GM21717 (cell line): ENCODE measurements around the gene NIP7.

Experiments used
- ATAC-seq: cut with Tn5 transposase; IDR thresholded peaks from one replicate; pipeline ENCODE4 v1.9.1; 2021; ENCODE audit warnings: mild to moderate bottlenecking, moderate library complexity; ENCODE audit not compliant: unreplicated experiment

Gene NIP7

GRCh38 chr16:69381231-69381630, 41.7 kb downstream of the NIP7 start:
- ATAC-seq = no peak

DNA sequence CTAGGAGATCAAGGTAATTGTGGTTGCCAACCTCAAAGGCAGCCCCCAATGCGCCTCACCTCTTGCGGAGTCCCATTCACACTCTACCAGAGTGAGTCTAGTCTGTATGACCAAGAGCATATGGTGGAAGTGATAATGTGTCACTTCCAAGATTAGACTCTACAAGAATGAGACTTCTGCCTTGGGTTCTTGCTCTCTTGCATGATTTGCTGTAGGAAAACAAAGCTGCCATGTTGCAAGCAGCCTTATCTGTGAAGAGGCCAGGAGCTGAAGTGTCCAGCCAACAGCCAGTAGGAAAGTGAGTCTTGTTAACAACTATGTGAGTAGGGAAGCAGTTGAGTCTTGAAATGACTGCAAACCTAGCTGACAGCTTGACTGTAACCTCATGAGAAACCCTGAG, 42.8 kb downstream of the NIP7 start:
- ATAC-seq = no peak

- no peak for ATAC-seq
Measured at GRCh38 chr16:69384974-69385373, 45.4 kb downstream of the NIP7 start.

DNA sequence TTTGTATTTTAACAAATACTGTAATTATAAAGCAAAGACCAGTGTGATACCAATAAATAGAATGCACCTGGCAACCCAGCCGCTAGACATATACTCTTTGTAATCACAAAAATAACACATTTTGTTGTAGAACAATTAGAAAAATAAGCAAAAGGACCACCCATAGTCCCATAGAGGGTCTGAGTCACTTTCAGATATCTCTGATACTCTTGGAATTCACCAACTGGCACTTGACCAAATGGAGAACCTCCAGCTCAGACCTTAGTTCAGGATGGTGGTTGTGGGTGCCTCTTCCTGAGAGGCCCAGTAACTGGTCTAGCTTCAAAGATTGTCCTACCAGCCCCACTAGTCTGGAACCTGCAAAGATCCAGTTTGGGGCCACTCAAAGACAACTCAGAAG, 47.0 kb downstream of the NIP7 start:
- ATAC-seq = no peak
